Cardiac fibroblast (primary cell): ENCODE data around the gene INPP5B.
A peak's percentile ranks its signal among the peaks of the same experiment; 100 is the strongest.

Source experiments
- DNase-seq, 2 donors: peaks; one replicate each; pipeline versions ENCODE4 v3.0.0 to v3.0.0-alpha.2; 2010; ENCODE audit warnings: low read depth in 2 of 2
- H3K4me3 ChIP-seq, 2 donors: replicated peaks in 1 of 2; 1 replicate in 1 of 2; 2 replicates in 1 of 2; pipeline ENCODE4 v1.5.1; 2011; ENCODE audit warnings: low read depth in 2 of 2, low read length in 2 of 2, mild to moderate bottlenecking in 2 of 2, moderate library complexity in 1 of 2
- CTCF ChIP-seq: IDR thresholded peaks from one replicate; pipeline ENCODE4 v1.5.1; 2011; ENCODE audit warnings: low read depth, mild to moderate bottlenecking, low read length, inconsistent platforms

INPP5B gene

GRCh38 chr1:37859507-37860345, 87.1 kb downstream of the INPP5B start, which contains the start of gene MTF1:
TSS of gene MTF1 (minus strand) at chr1:37859592. CDS start at chr1:37857658, 1,934 bp downstream.
- peak; percentile 87 for TF ChIP-seq CTCF
- DNase-seq = peak; percentile 96 to 97

GRCh38 chr1:37858931-37859506, 87.8 kb downstream of the INPP5B start:
- DNase-seq = peak; percentile 31 to 47

More at GRCh38 chr1:37859507-37860345, 87.1 kb downstream of the INPP5B start, which contains the start of gene MTF1:
- H3K4me3 ChIP-seq = peak within 1 kb of the TSS; percentile 89 to 93

GRCh38 chr1:37854406-37854805, 92.4 kb downstream of the INPP5B start:
- no peak for DNase-seq
- TF ChIP-seq CTCF = no peak
- no peak overlapping the region for H3K4me3 ChIP-seq

More at GRCh38 chr1:37858931-37859506, 87.8 kb downstream of the INPP5B start:
- peak overlapping the region; percentile 89 to 93 for H3K4me3 ChIP-seq
- TF ChIP-seq CTCF = no peak

GRCh38 chr1:37853157-37853556, 93.7 kb downstream of the INPP5B start:
- no peak for DNase-seq
- no peak overlapping the region for H3K4me3 ChIP-seq
- TF ChIP-seq CTCF = no peak

GRCh38 chr1:37851782-37852210, 95.1 kb downstream of the INPP5B start:
- no peak overlapping the region for H3K4me3 ChIP-seq
- DNase-seq = peak; percentile 28 to 54
- no peak for TF ChIP-seq CTCF

GRCh38 chr1:37851262-37851661, 95.6 kb downstream of the INPP5B start:
- H3K4me3 ChIP-seq = no peak overlapping the region
- no peak for DNase-seq
- no peak for TF ChIP-seq CTCF
